ENCODE results near the gene PUSL1.
"Not testable (repeated sequence)": the region's sequence is repeated elsewhere in the genome, so short reads cannot be mapped to it uniquely, and the experiment has no call there.

The PUSL1 gene

GRCh38 chr1:1311107-1312104 is 3.0 kb downstream of the PUSL1 start:
- no peak for DNase-seq

- no peak for DNase-seq
Measured at GRCh38 chr1:1312450-1313314, 4.3 kb downstream of the PUSL1 start.

DNA sequence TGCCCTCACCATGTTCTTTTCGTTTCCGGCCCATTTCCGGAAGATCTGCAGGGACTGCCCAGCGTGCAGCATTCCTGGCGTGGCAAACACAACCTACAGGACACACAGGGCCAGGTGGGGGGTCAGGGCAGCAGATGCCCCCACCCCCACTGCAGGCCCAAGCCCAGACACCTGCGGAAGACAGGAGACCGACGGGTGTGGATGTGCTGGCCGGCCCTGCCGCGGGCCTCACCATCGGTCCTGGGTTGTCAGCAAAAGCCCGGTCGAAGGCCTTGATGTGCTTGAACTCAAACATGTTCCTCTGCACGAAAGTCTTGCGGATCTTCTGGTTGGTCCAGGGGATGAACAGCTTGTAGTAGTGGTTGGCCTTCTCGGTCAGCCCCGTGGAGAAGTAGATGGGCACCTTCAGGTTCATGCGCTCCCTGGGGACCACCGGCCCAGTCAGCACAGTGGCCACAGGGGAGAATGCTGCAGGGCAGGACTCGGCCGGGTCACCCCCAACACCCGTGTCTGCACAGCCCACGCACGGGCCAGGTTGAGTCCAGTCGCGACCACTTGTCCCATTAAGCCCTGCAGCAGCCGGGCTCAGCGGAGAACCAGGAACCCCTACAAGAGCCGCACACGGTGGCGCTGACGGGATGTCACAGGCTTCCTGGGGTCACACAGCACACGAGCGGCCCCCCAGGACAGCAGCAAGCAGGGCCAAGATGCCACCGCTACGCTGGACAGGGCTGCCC is 5.3 kb downstream of the PUSL1 start:
- no peak for DNase-seq

DNA sequence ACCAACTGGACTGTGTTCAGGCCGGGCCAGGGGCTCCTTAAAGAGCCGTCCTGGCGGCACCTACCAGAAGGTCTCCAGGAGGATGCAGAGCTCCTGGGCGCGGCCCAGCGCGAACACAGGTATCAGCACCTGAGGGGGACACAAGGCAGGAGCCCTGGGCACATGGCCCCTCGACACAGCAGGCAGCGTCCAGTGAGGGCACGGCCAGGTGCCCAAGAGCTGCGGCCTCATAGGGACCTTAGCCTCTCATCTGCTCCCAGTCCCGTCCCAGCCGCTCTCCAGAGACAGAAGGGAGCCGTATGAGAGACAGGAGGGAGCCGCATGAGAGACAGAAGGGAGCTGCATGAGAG is 5.8 kb downstream of the PUSL1 start:
- no peak for DNase-seq

DNA sequence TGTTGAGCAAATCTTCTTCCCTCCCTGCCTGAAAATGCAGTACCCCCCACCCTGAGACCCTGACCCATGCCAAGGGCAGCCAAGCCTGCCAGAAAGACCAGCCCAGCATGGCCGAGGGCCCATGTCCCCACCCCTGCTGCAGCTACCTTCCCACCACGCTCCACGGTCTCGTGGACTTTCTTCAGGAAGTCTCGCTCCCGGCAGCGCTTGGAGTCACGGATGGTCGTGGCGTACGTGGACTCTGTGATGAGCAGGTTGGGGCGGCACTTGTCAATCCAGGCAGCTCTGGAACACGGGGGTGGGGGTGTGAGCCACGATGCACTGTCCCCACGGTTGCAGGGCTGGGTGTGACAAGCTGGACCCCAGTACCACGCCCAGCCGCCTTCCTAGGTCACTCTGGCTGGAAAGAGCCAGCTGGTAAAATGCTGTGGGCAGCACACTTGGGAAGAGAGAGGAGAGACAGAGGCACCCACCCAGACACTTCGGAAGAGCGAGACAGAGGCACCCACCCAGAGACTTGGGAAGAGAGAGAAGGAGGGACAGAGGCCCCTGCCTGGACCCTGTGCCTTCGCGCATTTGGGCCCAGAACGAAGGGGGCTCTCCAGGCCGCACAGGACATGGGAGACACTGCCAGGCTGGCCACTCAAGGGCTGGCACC is 6.4 kb downstream of the PUSL1 start:
- DNase-seq, result no peak

- DNase-seq, result no peak
Measured at GRCh38 chr1:1315435-1315954, 7.1 kb downstream of the PUSL1 start.

- not testable (repeated sequence) for DNase-seq
Measured at GRCh38 chr1:1316199-1316598, 7.8 kb downstream of the PUSL1 start.

DNA sequence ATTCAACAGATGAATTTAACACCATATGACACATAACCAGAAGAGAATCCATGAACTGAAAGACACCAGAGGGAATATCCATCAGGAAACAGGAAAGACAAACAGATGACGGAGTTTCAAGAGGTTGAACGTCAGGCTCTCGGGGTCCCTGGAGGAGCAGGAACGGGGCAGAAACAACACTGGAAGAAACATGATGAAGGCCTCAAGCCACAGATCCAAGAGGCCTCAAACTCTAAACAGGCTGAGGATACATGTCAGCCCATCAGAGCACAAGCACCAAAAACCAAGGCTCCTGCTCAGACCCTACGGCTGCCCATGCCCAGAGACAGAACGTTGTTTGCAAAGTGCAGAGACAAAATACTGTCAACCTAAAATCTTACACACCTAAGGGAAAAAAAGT is 9.0 kb downstream of the PUSL1 start:
- DNase-seq, result no peak

- no peak for DNase-seq
Measured at GRCh38 chr1:1318131-1318652, 9.8 kb downstream of the PUSL1 start.

- DNase-seq, result no peak
Measured at GRCh38 chr1:1318777-1319645, 10.6 kb downstream of the PUSL1 start.

GRCh38 chr1:1319646-1319941 is 11.2 kb downstream of the PUSL1 start:
- no peak for DNase-seq

- no peak for DNase-seq
Measured at GRCh38 chr1:1320666-1321448, 12.5 kb downstream of the PUSL1 start.

GRCh38 chr1:1321477-1321876 is 13.1 kb downstream of the PUSL1 start:
- no peak for DNase-seq

DNA sequence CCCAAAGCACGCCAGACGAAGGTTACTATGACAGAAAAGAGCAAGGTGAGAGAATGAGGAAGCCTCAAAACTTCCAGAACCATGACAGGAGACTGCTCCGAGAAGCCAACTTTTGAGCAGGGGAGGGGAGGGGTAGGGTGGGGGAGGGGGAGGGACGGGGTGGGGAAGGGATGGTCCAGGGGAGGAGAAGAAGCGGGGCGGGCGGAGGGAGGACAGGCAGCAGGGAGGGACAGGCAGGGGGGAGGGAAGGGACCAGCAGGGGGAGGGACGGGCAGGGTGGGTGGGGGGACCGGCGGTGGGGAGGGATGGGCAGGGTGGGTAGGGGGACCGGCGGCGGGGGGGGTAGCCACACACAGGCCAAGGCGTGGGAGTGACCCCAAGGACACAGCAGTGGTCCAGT is 14.0 kb downstream of the PUSL1 start:
- no peak for DNase-seq

- DNase-seq, result no peak
Measured at GRCh38 chr1:1322952-1323351, 14.6 kb downstream of the PUSL1 start.

DNA sequence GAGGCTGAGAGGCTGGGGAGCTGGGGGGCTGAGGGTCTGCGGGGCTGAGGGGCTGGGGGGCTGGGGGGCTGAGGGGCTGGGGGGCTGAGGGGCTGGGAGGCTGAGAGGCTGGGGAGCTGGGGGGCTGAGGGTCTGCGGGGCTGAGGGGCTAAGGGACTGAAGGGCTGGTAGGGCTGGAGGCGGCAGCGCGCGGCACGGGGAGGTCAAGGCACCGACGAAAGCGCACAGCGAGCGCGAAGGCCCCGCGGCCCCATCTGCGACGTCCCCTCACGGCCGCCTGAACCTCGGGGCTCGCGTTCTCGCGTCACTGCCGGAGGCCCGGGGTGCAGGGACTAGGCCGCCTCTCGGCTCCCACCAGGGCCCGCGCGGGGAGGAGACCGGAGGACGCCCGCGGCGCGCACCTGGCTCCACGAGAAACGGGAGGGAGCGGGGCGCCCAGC is 15.7 kb downstream of the PUSL1 start:
- no peak for DNase-seq

DNA sequence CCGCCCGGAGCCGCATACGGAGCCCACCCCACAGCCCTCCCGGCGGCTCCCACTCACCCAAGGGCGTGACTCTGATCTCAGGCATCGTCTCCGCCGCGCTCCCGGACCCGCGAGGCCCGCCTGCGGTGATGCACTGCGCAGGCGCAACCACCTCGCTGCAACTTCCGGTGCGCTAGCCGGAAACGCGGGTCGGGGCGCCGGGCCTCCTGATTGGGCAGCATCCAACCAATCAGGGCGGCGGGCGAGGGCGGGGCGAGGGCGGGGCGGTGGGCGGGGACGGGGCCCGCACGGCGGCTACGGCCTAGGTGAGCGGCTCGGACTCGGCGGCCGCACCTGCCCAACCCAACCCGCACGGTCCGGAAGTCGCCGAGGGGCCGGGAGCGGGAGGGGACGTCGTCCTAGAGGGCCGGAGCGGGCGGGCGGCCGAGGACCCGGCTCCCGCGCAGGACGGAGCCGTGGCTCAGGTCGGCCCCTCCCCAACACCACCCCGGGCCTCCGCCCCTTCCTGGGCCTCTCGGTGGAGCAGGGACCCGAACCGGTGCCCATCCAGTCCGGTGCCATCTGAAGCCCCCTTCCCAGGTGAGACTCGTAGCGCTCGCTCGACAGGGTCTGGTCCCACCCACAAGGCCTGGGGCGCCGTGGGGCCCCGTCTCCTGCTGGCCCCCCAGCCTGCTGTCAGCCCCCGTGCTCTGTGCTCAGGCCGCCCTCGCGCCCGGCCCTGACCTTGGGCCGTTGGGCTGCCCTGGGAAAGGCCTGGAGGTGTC is 16.3 kb downstream of the PUSL1 start, which contains the start of the genes CPTP and INTS11:
Gene CPTP (plus strand): TSS at position 279 of the 764 bp plus-strand sequence. CDS start 2,109 bp downstream, outside the sequence.
Gene INTS11 (minus strand): TSS at position 137 of the 764 bp plus-strand sequence. CDS start 52 bp downstream, at position 85.
- peak; percentile 97 for DNase-seq

- DNase-seq, result no peak
Measured at GRCh38 chr1:1325288-1326074, 17.1 kb downstream of the PUSL1 start.

All from stimulated activated CD4-positive, alpha-beta T cell treated with anti-CD3 and anti-CD28 coated beads, Interleukin-15, amount 100 ng/mL, for 24 hours (primary cell).